ENCODE results near the gene ANO8. TPM values are rescaled to one million over a fixed set of nuclear protein-coding genes. Genes with fewer than 3 reads are reported as not detected.

The ANO8 gene
- total RNA-seq, 6 experiments from 2014 or later, result 5.0 to 8.8 (median 6.6) TPM

GRCh38 chr19:17307876-17308377 is 26.7 kb downstream of the ANO8 start:
- H3K27me3 ChIP-seq, result no peaks in the 10 kb centered on the region
- intact Hi-C loops (cut with DNase I), result no loop called here
- DNase-seq (no peak), ATAC-seq (no peak)
- TF ChIP-seq CTCF (IDR thresholded peaks at IDR 0.05), result no peak
- TF ChIP-seq POLR2A (IDR thresholded peaks at IDR 0.05), result no peak
- peaks cover 0 to 37% (median 18%) of the 10 kb centered on the region in 4 donors for H3K4me1 ChIP-seq
- H3K27ac ChIP-seq, result no peak overlapping the region
- no peak overlapping the region for H3K4me3 ChIP-seq
- H3K36me3 ChIP-seq, result no peaks in the 10 kb centered on the region
- no peaks in the 10 kb centered on the region for H3K9me3 ChIP-seq
- WGBS (ENCODE audit: insufficient coverage, low coverage, low lambda C conversion rate, missing lambda C conversion rate), result 82% methylated on average over 8 of the region's 8 CpGs

GRCh38 chr19:17306285-17306714 is 28.4 kb downstream of the ANO8 start:
- intact Hi-C loops (cut with DNase I), result no loop called here
- 6% methylated on average over 7 of the region's 28 CpGs for whole genome bisulfite sequencing (ENCODE audit: insufficient coverage, low coverage, low lambda C conversion rate, missing lambda C conversion rate)
- no peaks in the 10 kb centered on the region for H3K36me3 ChIP-seq
- no peak for ATAC-seq
- TF ChIP-seq CTCF (IDR thresholded peaks at IDR 0.05), result no peak
- no peak for TF ChIP-seq POLR2A (IDR thresholded peaks at IDR 0.05)
- DNase-seq, result peak in 1 of 3 donors; percentile 68
- H3K4me1 ChIP-seq, result peaks cover 0 to 41% (median 18%) of the 10 kb centered on the region in 4 donors
- H3K27ac ChIP-seq, result peak overlapping the region; percentile 80 to 94 (median 88)
- peak overlapping the region; percentile 66 to 83 (median 77) for H3K4me3 ChIP-seq
- H3K27me3 ChIP-seq, result no peaks in the 10 kb centered on the region
- no peaks in the 10 kb centered on the region for H3K9me3 ChIP-seq

- peaks cover 0 to 40% (median 18%) of the 10 kb centered on the region in 4 donors for H3K4me1 ChIP-seq
- 0% methylated on average over 19 of the region's 55 CpGs for WGBS (ENCODE audit: insufficient coverage, low coverage, low lambda C conversion rate, missing lambda C conversion rate)
- no peaks in the 10 kb centered on the region for H3K27me3 ChIP-seq
- intact Hi-C loops (cut with DNase I), result no loop called here
- no peaks in the 10 kb centered on the region for H3K9me3 ChIP-seq
- H3K36me3 ChIP-seq, result peaks cover 0 to 2% (median 0%) of the 10 kb centered on the region in 4 donors
- ATAC-seq (peak; percentile 69 to 77 (median 72)), DNase-seq (peak; percentile 98 to 99 (median 99))
- TF ChIP-seq POLR2A (IDR thresholded peaks at IDR 0.05) (peak; percentile 81), CTCF (IDR thresholded peaks at IDR 0.05) (peak; percentile 79 to 90 (median 87))
- H3K4me3 ChIP-seq, result peak within 1 kb of the TSS; percentile 66 to 83 (median 77)
- H3K27ac ChIP-seq, result peak within 1 kb of the TSS; percentile 80 to 94 (median 88)
These were observed 29.0 kb downstream of the ANO8 start, which contains the start of gene MRPL34 for GRCh38 chr19:17305517-17306284. Gene MRPL34, plus strand, starts transcription at chr19:17305872. Its CDS starts 21 bp downstream, at chr19:17305893.

GRCh38 chr19:17305216-17305516 is 29.5 kb downstream of the ANO8 start:
- TF ChIP-seq POLR2A (IDR thresholded peaks at IDR 0.05) (no peak), CTCF (IDR thresholded peaks at IDR 0.05) (no peak)
- H3K9me3 ChIP-seq, result no peaks in the 10 kb centered on the region
- no peak for DNase-seq
- H3K4me3 ChIP-seq, result peak overlapping the region; percentile 66 to 83 (median 77)
- no CpG with 5 or more reads among the region's 7 CpGs for WGBS (ENCODE audit: insufficient coverage, low coverage, low lambda C conversion rate, missing lambda C conversion rate)
- peaks cover 0 to 2% (median 0%) of the 10 kb centered on the region in 4 donors for H3K36me3 ChIP-seq
- no peak for ATAC-seq
- H3K27ac ChIP-seq, result peak overlapping the region; percentile 80 to 94 (median 88)
- intact Hi-C loops (cut with DNase I), result no loop called here
- no peaks in the 10 kb centered on the region for H3K27me3 ChIP-seq
- H3K4me1 ChIP-seq, result peaks cover 0 to 34% (median 17%) of the 10 kb centered on the region in 4 donors

Data from right lobe of liver (tissue), 6 donors.